Thoracic aorta (tissue), 2 donors: ENCODE results near the gene TIA1. TPM values are rescaled to one million over a fixed set of nuclear protein-coding genes. Genes with fewer than 3 reads are reported as not detected.

ENCODE experiments used
- ATAC-seq: fragments of 150-250 bp; one replicate; pipeline ENCODE4 v1.8.0; 2017; ENCODE audit warnings: low read depth; ENCODE audit not compliant: insufficient number of reproducible peaks, low FRiP score
- DNase-seq: peaks from one replicate; pipeline ENCODE4 v3.0.0-alpha.2; 2020; ENCODE audit warnings: low spot score
- H3K27ac ChIP-seq, 2 donors: fragments of 200-600 bp; sonication (generic); 1 replicate in 1 of 2; 2 replicates in 1 of 2; pipeline ENCODE4 v1.5.1; 2016; ENCODE audit warnings: mild to moderate bottlenecking in 2 of 2, moderate library complexity in 2 of 2
- H3K27me3 ChIP-seq: fragments of 200-600 bp; sonication (generic); replicated peaks from 2 replicates; pipeline ENCODE4 v1.6.0; 2016; ENCODE audit warnings: mild to moderate bottlenecking; ENCODE audit not compliant: insufficient read depth
- H3K36me3 ChIP-seq: fragments of 200-600 bp; sonication (generic); one replicate; pipeline ENCODE4 v1.5.1; 2016
- H3K4me1 ChIP-seq, 2 donors: fragments of 200-600 bp; sonication (generic); 1 replicate in 1 of 2; 2 replicates in 1 of 2; pipeline versions ENCODE4 v1.5.1 to v1.6.0; 2016; ENCODE audit warnings: low read depth in 2 of 2, mild to moderate bottlenecking in 1 of 2; ENCODE audit not compliant: control insufficient read depth in 1 of 2
- H3K4me3 ChIP-seq: fragments of 200-600 bp; sonication (generic); 2 replicates; pipeline ENCODE4 v1.5.1; 2016; ENCODE audit warnings: mild to moderate bottlenecking
- H3K9me3 ChIP-seq: fragments of 200-600 bp; sonication (generic); 2 replicates; pipeline ENCODE4 v1.5.1; 2016
- CTCF ChIP-seq: fragments of 200-600 bp; sonication (generic); IDR thresholded peaks from one replicate; pipeline ENCODE4 v1.5.1; 2019; ENCODE audit warnings: antibody characterized with exemption
- total RNA-seq, 2 donors: library from RNA; depleted of rRNA; stranded (reverse); fragments of >200 nt; gene quantifications; one replicate each; pipeline versions ENCODE4 v1.1.0 to v1.2.3, GENCODE V29; 2016

TIA1 gene
- total RNA-seq, 2 donors from 2014 or later, result 56.7 to 127 TPM

- Histone ChIP-seq H3K36me3 (peaks cover 13% of the 10 kb centered on the region), H3K4me1 (peaks cover 8 to 10% of the 10 kb centered on the region in 2 donors), H3K27ac (no peak overlapping the region), H3K9me3 (no peaks in the 10 kb centered on the region), H3K4me3 (no peak overlapping the region), H3K27me3 (no peaks in the 10 kb centered on the region)
- DNase-seq (no peak), ATAC-seq (no peak)
- TF ChIP-seq CTCF, result no peak
Observed at GRCh38 chr2:70212298-70212932, 36.0 kb downstream of the TIA1 start.

GRCh38 chr2:70211595-70211994 is 36.8 kb downstream of the TIA1 start:
- no peaks in the 10 kb centered on the region for H3K9me3 ChIP-seq
- no peaks in the 10 kb centered on the region for H3K27me3 ChIP-seq
- no peak overlapping the region for H3K27ac ChIP-seq
- TF ChIP-seq CTCF, result no peak
- H3K36me3 ChIP-seq, result peaks cover 10% of the 10 kb centered on the region
- H3K4me1 ChIP-seq, result peaks cover 8 to 10% of the 10 kb centered on the region in 2 donors
- no peak overlapping the region for H3K4me3 ChIP-seq
- no peak for DNase-seq
- no peak for ATAC-seq

- Histone ChIP-seq H3K27me3 (no peaks in the 10 kb centered on the region), H3K9me3 (no peaks in the 10 kb centered on the region), H3K4me3 (no peak overlapping the region), H3K27ac (no peak overlapping the region), H3K4me1 (no peaks in the 10 kb centered on the region), H3K36me3 (no peaks in the 10 kb centered on the region)
- ATAC-seq (no peak), DNase-seq (no peak)
- no peak for TF ChIP-seq CTCF
Observed at GRCh38 chr2:70204452-70204851, 44.0 kb downstream of the TIA1 start.

GRCh38 chr2:70203086-70203485 is 45.3 kb downstream of the TIA1 start:
- Histone ChIP-seq H3K27me3 (no peaks in the 10 kb centered on the region), H3K27ac (no peak overlapping the region), H3K4me1 (no peaks in the 10 kb centered on the region), H3K4me3 (no peak overlapping the region), H3K9me3 (no peaks in the 10 kb centered on the region), H3K36me3 (no peaks in the 10 kb centered on the region)
- ATAC-seq (no peak), DNase-seq (no peak)
- no peak for TF ChIP-seq CTCF

GRCh38 chr2:70202236-70202806 is 46.1 kb downstream of the TIA1 start:
- no peak overlapping the region for H3K4me3 ChIP-seq

More at GRCh38 chr2:70202236-70202806, 46.1 kb downstream of the TIA1 start:
- Histone ChIP-seq H3K27ac (no peak overlapping the region), H3K9me3 (no peaks in the 10 kb centered on the region), H3K4me1 (no peaks in the 10 kb centered on the region), H3K27me3 (no peaks in the 10 kb centered on the region), H3K36me3 (no peaks in the 10 kb centered on the region)
- no peak for TF ChIP-seq CTCF
- ATAC-seq, result no peak
- no peak for DNase-seq
